ENCODE results near the gene VDR.

VDR gene

GRCh38 chr12:47904713-47905709 is at the start of gene VDR:
Gene VDR, minus strand, starts transcription at chr12:47904994. Its CDS starts 25,881 bp downstream, at chr12:47879113.
- peak within 1 kb of the TSS; percentile 92 for H3K27ac ChIP-seq
- POLR2A ChIA-PET (ENCODE audit: low non-redundant PET): interaction anchor here (0.6 to 1.6 kb wide), 7 partner anchors 10 to 214 kb away, joined by 3 to 5 read pairs (median 4); partner anchors contain the start of genes PFKM and TMEM106C
- CTCF ChIA-PET: interaction anchor here (0.7 to 1.2 kb wide), 8 partner anchors 10 to 67 kb away, joined by 3 to 7 read pairs (median 3); no protein-coding TSS in a partner anchor
- peak; percentile 51 for TF ChIP-seq CTCF (conservative IDR thresholded peaks at IDR 0.05; ENCODE audit: low read depth)
- peak; percentile 93 for DNase-seq (ENCODE audit: low spot score)

GRCh38 chr12:47954058-47954457 is 49.3 kb upstream of the VDR start:
- ChIA-PET CTCF (interaction anchor here (0.5 to 1.9 kb wide), 4 partner anchors 9 to 210 kb away, joined by 3 to 8 read pairs (median 4); partner anchors contain the start of genes TMEM106C and VDR), POLR2A (ENCODE audit: low non-redundant PET) (no interaction called here)

DNA sequence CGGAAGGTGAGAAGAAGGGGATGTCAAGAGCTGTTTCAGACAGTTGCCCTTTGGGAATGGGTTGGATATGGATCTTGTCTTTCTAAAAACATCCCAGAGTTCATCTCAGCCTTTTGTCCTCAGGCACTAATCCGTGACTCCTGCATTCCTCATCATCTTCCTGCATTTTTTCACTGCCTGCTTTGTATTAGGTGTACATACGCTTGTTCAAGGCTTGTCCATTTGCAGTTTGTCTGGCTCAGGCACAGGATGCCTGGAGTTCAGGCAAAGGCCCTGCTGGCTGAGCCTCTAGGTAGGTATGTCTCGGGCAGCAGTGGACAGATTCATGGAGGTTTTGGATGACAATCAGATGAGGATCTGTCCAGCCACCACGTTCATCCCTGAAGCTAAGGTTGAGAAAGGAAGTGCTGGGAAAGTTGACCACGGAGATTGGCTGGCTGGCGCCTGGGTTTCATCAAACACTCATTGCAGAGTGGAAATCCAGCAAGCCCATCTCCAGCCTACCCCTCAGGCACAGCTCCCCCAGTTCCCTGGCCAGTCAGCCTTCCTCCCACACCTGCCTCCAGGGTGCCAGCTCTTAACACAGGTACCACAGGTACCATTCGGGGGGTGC is 46.2 kb upstream of the VDR start:
- peak overlapping the region; percentile 46; the same call in 1 of the 2 replicates for H3K27ac ChIP-seq
- POLR2A ChIA-PET (ENCODE audit: low non-redundant PET): no interaction called here
- no peak for TF ChIP-seq CTCF (conservative IDR thresholded peaks at IDR 0.05; ENCODE audit: low read depth)
- peak; percentile 73 for DNase-seq (ENCODE audit: low spot score)
- CTCF ChIA-PET: interaction anchor here (0.6 kb wide), 1 partner anchor 74 kb away, joined by 3 read pairs; no protein-coding TSS in a partner anchor

More at GRCh38 chr12:47954058-47954457, 49.3 kb upstream of the VDR start:
- peak; percentile 72 for DNase-seq (ENCODE audit: low spot score)
- TF ChIP-seq CTCF (conservative IDR thresholded peaks at IDR 0.05; ENCODE audit: low read depth): no peak
- H3K27ac ChIP-seq: no peak overlapping the region

- CTCF ChIA-PET: interaction anchor here (0.5 to 1.8 kb wide), 18 partner anchors 11 to 242 kb away, joined by 3 to 11 read pairs (median 3); no protein-coding TSS in a partner anchor
- H3K27ac ChIP-seq: peak overlapping the region; percentile 56
- POLR2A ChIA-PET (ENCODE audit: low non-redundant PET): no interaction called here
- DNase-seq (ENCODE audit: low spot score): peak; percentile 84
- TF ChIP-seq CTCF (conservative IDR thresholded peaks at IDR 0.05; ENCODE audit: low read depth): peak; percentile 90
Observed at GRCh38 chr12:47949441-47950341, 44.9 kb upstream of the VDR start.

DNA sequence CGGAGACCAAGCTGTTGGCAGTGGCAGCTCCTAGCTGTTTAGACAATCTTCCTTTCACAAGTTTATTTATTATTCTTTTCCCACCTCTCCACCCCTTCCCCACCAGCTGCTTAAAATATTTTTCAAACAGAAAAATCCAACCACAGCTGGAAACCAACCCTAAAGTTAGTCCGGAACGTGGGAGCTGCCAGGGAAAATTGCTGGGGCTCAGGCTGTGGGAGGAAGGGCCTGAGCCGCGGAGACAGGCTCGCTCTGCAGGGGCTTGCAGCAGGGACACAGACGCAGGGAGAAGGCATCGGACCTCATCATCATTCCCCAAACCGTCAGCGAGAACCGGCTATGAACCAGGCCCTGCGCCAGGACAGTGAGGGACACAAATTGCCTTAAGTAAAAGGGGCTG is 42.5 kb upstream of the VDR start:
- TF ChIP-seq CTCF (conservative IDR thresholded peaks at IDR 0.05; ENCODE audit: low read depth): no peak
- POLR2A ChIA-PET (ENCODE audit: low non-redundant PET): interaction anchor here (1.0 kb wide), 1 partner anchor 43 kb away, joined by 4 read pairs; no protein-coding TSS in a partner anchor

More for the DNA sequence above, 42.5 kb upstream of the VDR start:
- no peak for DNase-seq (ENCODE audit: low spot score)
- CTCF ChIA-PET: interaction anchor here (1.2 kb wide), 1 partner anchor 41 kb away, joined by 4 read pairs; no protein-coding TSS in a partner anchor
- no peak overlapping the region for H3K27ac ChIP-seq
